HepG2 (cell line): ENCODE data around the gene DPT. TPM values are rescaled to one million over a fixed set of nuclear protein-coding genes. Genes with fewer than 3 reads are reported as not detected.

Experiments
- AFF4 ChIP-seq: sonication (generic); formaldehyde crosslinking; IDR thresholded peaks from 2 replicates; pipeline ENCODE4 v1.4.0; 2020; ENCODE audit warnings: missing genetic modification reagents
- BCL3 ChIP-seq: sonication (generic); formaldehyde crosslinking; IDR thresholded peaks from 2 replicates; pipeline ENCODE4 v1.5.1; 2020; ENCODE audit warnings: mild to moderate bottlenecking, missing genetic modification reagents, moderate library complexity
- FOXP1 ChIP-seq, 2 experiments: fragments of 450-650 bp in 1 of 2; IDR thresholded peaks; 2 replicates each; pipeline ENCODE4 v1.6.1; 2017 to 2018; ENCODE audit warnings: antibody characterized with exemption in 1 of 2
- HNRNPUL1 ChIP-seq: fragments of 200-400 bp; formaldehyde crosslinking; IDR thresholded peaks from 2 replicates; pipeline ENCODE4 v1.6.1; 2017; ENCODE audit warnings: low read depth, mild to moderate bottlenecking, low read length, moderate library complexity
- MED1 ChIP-seq: sonication (generic); formaldehyde crosslinking; IDR thresholded peaks from 2 replicates; pipeline ENCODE4 v1.4.0; 2020; ENCODE audit warnings: missing genetic modification reagents
- MIXL1 ChIP-seq: IDR thresholded peaks from 2 replicates; pipeline ENCODE4 v1.6.1; 2016
- MXD4 ChIP-seq: IDR thresholded peaks from 2 replicates; pipeline ENCODE4 v1.6.1; 2016; ENCODE audit warnings: mild to moderate bottlenecking, missing biosample characterization, missing genetic modification reagents
- RNF219 ChIP-seq: sonication (generic); formaldehyde crosslinking; IDR thresholded peaks from 2 replicates; pipeline ENCODE4 v1.5.0; 2020; ENCODE audit warnings: mild to moderate bottlenecking, missing genetic modification reagents
- SNRNP70 ChIP-seq: fragments of 200-400 bp; formaldehyde crosslinking; IDR thresholded peaks from 2 replicates; pipeline ENCODE4 v1.6.1; 2017; ENCODE audit warnings: mild to moderate bottlenecking, low read depth, low read length, moderate library complexity
- TBX3 ChIP-seq: fragments of 450-650 bp; IDR thresholded peaks from 2 replicates; pipeline ENCODE4 v1.6.1; 2017; ENCODE audit warnings: antibody characterized with exemption, mild to moderate bottlenecking, inconsistent platforms, borderline replicate concordance
- TFAP4 ChIP-seq: sonication (generic); IDR thresholded peaks from 2 replicates; pipeline ENCODE4 v1.6.1; 2016; ENCODE audit warnings: low read depth, borderline replicate concordance
- ZNF230 ChIP-seq: sonication (generic); formaldehyde crosslinking; IDR thresholded peaks from 2 replicates; pipeline ENCODE4 v1.4.0; 2020; ENCODE audit warnings: mild to moderate bottlenecking, missing genetic modification reagents
- ZNF569 ChIP-seq: sonication (generic); formaldehyde crosslinking; IDR thresholded peaks from 2 replicates; pipeline ENCODE4 v1.5.0; 2020; ENCODE audit warnings: mild to moderate bottlenecking, missing genetic modification reagents, moderate library complexity, borderline replicate concordance
- ZNF646 ChIP-seq: sonication (generic); formaldehyde crosslinking; IDR thresholded peaks from 2 replicates; pipeline ENCODE4 v1.9.0; 2021; ENCODE audit warnings: mild to moderate bottlenecking, missing genetic modification reagents
- polyA plus RNA-seq, 8 experiments: library from polyadenylated mRNA; depleted of rRNA in 3 of 8; stranded (reverse) in 7 of 8; unstranded in 1 of 8; fragments of >200 nt; fragmentation: Illumina TruSeq in 4 of 8; extraction: Trizol in 4 of 8; gene quantifications; 2 replicates each; pipeline versions ENCODE4 v1.2.1 to v1.2.3, GENCODE V29; 2011 to 2016; ENCODE audit warnings: low read depth in 4 of 8, missing spikeins in 1 of 8, mixed read lengths in 1 of 8; ENCODE audit not compliant: insufficient read depth in 1 of 8
- total RNA-seq, 5 experiments: library from RNA; depleted of rRNA; stranded (reverse); fragments of >200 nt; fragmentation: Illumina TruSeq; extraction: Trizol; gene quantifications; 2 replicates each; pipeline ENCODE4 v1.2.3, GENCODE V29; 2016; ENCODE audit warnings: low read depth in 1 of 5

The DPT gene
- total and polyA plus RNA-seq, 2 of the 13 experiments (the other 11 are each of a cell fraction or from before 2014, with no cell fraction given), result 0.04 TPM; not detected in 1

GRCh38 chr1:168664069-168664834 lies 64.8 kb downstream of the DPT start (continued):
- no peak for TF ChIP-seq FOXP1 (IDR thresholded peaks at IDR 0.05)
- TF ChIP-seq FOXP1 (CRISPR knock-in tag; IDR thresholded peaks at IDR 0.05), result peak; percentile 35; the same call in 1 of the 2 replicates
- 0 out of 2 replicates have a peak, but pooled peaks have one; percentile 39 for TF ChIP-seq MED1
- TF ChIP-seq RNF219 (CRISPR knock-in tag), result no peak
- TF ChIP-seq TFAP4, result no peak
- peak; percentile 79; the same call in 1 of the 2 replicates for TF ChIP-seq MIXL1 (CRISPR knock-in tag)
- TF ChIP-seq ZNF230, result no peak
- no peak for TF ChIP-seq AFF4 (CRISPR knock-in tag)
- TF ChIP-seq HNRNPUL1, result no peak
- no peak for TF ChIP-seq MXD4 (CRISPR knock-in tag)
- TF ChIP-seq TBX3, result no peak
- no peak for TF ChIP-seq ZNF569 (CRISPR knock-in tag)
- TF ChIP-seq BCL3 (CRISPR knock-in tag), result no peak
- TF ChIP-seq ZNF646, result no peak
- TF ChIP-seq SNRNP70, result no peak
